Omental fat pad (tissue), 4 donors: Measurements from ENCODE around the gene ACTN2. TPM values are rescaled to one million over a fixed set of nuclear protein-coding genes. Genes with fewer than 3 reads are reported as not detected.

Experiments used
- ATAC-seq: fragments of 150-250 bp; one replicate; pipeline ENCODE4 v1.9.1; 2016; ENCODE audit warnings: mild to moderate bottlenecking, moderate library complexity; ENCODE audit not compliant: low FRiP score
- DNase-seq: peaks from one replicate; pipeline ENCODE4 v3.0.0-alpha.2; 2019; ENCODE audit warnings: low spot score
- total RNA-seq, 4 donors: library from RNA; depleted of rRNA; stranded (reverse); fragments of >200 nt; gene quantifications; one replicate each; pipeline ENCODE4 v1.1.0, GENCODE V29; 2016
- TF ChIP-seq, protein P1 (sequence below), 3 donors: fragments of 450-650 bp; IDR thresholded peaks; one replicate each; pipeline ENCODE4 v1.5.1; 2016 to 2017; ENCODE audit warnings: antibody characterized with exemption in 3 of 3, mild to moderate bottlenecking in 3 of 3, moderate library complexity in 2 of 3

ACTN2 gene
- total RNA-seq, 4 donors from 2014 or later, result 0.79 to 5.3 (median 1.8) TPM

DNA sequence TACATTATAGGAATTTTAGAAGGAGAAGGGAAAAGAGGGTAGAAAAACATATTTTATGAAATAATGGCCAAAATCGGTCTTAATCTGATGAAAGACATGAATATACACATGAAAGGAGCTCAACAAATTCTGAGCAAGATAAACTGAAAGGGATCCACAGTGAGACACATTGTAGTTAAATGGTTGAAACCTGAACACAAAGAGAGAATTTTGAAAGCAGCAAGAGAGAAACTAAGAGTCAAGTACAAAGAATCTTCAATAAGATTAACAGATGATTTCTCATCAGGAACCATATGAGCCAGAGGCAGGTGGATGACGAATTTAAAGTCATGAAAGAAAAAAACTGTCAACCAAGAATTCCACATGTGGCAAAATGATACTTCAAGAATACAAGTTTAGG, 93.0 kb downstream of the ACTN2 start:
- ATAC-seq (no peak), DNase-seq (no peak)
- TF ChIP-seq, protein P1, sequence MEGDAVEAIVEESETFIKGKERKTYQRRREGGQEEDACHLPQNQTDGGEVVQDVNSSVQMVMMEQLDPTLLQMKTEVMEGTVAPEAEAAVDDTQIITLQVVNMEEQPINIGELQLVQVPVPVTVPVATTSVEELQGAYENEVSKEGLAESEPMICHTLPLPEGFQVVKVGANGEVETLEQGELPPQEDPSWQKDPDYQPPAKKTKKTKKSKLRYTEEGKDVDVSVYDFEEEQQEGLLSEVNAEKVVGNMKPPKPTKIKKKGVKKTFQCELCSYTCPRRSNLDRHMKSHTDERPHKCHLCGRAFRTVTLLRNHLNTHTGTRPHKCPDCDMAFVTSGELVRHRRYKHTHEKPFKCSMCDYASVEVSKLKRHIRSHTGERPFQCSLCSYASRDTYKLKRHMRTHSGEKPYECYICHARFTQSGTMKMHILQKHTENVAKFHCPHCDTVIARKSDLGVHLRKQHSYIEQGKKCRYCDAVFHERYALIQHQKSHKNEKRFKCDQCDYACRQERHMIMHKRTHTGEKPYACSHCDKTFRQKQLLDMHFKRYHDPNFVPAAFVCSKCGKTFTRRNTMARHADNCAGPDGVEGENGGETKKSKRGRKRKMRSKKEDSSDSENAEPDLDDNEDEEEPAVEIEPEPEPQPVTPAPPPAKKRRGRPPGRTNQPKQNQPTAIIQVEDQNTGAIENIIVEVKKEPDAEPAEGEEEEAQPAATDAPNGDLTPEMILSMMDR (IDR thresholded peaks at IDR 0.05), result no peak

DNA sequence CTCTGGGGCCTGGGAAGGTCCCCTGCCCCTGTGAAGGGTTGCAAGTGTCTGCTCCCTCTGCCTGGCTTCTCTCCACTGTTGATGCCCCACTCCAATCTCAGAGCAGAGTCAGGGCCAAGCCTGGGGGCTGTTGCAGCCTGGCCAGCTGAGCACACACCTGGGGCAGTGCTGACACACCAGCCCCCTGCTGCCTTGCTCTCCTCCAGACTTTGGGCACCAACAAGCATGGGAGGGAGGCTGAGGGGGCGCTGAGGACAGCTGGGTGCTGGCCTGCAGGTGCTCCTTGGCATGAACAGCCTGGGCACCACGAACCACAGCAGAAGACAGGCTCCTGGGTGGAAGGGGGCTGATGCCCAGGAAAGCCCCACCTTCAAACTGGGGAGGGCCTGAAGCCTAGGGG, 99.2 kb downstream of the ACTN2 start:
- TF ChIP-seq, protein P1 (IDR thresholded peaks at IDR 0.05), result no peak
- no peak for DNase-seq
- ATAC-seq, result no peak

DNA sequence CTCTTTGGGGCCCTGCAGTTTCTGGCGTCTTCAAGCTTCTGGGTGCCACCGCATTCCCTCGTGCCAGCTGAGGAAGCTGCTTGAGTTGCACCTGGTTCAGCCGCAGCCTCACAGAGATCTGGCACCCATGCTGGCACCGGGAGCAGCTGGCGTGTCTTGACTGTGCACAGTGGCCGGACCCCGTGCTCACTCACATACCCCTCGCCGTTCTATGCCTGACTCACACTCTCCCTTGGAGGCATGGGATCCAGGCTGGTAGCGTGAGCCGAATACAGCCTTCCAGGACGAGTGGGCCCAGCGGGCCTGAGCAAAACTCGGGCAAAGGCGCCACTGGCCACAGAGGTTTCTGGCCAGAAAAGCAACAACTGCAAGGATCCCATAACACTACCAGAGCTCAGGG, 100.2 kb downstream of the ACTN2 start:
- TF ChIP-seq, protein P1 (IDR thresholded peaks at IDR 0.05), result no peak
- ATAC-seq (no peak), DNase-seq (no peak)

DNA sequence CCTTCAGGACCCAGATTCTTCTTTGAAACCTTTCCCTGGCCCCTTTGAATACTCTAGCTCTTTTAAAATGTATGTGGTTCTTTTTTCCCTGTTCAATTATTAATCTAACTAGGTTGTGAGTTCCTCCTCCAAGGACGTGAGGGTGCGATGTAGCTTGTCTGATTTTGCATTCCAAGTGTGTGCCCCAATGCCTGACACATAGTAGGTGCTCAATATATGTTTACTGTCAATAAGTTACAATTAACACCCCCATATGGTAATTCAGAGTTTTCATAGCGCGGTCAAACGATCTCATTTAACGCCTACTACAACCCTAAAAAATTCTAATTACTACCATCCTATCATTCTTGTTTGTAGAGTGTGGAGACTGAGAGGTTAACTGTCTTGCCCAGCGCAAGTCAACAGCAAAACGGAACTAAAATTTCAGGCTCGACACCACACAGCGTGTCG, 108.3 kb downstream of the ACTN2 start:
- TF ChIP-seq, protein P1 (IDR thresholded peaks at IDR 0.05), result no peak
- no peak for DNase-seq
- ATAC-seq, result no peak

DNA sequence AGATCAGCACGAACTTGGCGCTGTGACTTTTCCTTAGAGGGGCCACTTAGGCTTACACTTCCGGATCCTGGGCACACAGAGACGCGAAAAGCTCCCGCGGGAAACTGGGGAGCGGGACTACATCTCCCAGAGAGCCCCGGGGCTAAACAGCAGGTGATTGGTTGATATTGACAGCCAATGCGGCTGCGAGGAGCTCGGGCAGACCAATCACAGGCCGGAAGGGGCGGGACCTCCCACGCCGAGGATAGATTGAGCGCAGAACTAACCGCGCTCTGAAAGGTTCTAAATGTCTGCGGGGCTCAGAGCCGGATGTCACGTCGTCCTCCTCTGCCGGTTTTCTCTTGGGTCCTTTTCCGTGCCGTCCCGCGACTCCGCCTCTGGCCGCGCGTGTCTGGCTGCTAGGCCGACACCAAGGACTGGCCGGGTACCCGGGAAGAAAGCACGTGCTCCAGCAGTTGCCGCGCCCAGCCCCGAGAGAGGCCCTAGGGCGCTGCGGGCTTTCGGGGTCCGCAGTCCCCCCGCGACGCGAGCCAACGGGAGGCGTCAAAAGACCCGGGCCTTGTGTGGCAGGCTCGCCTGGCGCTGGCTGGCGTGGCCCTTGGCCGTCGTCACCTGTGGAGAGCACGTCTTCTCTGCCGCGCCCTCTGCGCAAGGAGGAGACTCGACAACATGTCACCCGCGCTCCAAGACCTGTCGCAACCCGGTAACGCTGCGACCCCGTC, 108.9 kb downstream of the ACTN2 start, which contains the start of gene MTR:
Gene MTR, plus strand, starts transcription at position 258 of the 722 bp plus-strand sequence. Its CDS starts 412 bp downstream, at position 670.
- TF ChIP-seq, protein P1 (IDR thresholded peaks at IDR 0.05), result no peak
- ATAC-seq, result peak; percentile 100
- peak; percentile 93 for DNase-seq

DNA sequence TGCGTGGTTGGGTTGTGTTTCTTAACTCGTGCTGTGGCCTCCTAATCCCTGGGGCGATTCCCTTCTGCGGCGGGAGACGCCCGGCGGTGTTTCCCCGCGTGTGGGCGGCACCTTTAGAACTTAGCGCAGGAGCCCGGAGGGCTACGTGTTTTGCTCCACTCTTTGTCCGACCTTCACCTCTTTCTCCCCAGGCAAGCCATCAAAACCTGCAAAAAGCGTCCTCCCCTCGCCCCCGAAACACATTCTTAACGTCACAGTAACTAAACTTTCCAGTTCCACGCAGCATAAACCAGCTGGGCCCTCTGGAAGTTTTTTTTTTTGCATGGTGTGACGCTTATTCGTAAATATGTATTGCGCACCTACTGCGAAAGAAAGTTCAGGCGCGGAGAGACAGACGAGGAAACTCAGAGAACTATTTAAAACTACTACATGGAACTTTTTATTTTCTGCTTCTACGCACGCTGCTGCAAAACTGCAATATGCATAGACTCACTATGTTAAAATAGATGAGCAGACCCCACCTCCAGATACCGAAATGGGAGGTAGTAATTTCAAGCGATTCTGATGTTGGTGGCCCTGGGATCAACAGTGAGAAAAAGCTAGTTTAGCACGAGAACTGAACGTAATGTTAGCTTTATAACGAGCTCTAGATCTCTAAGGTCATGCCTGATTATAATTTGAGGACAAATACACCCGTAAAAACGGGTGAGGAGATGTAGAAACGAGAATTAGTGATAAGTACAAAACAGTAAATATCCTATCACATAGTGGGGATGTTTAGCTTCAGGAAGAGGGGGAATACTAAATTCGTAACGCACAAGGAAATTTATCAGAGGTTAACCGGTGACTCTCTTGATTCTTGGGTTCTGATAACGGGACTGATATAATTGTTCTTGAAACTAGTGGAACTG, 109.7 kb downstream of the ACTN2 start:
- TF ChIP-seq, protein P1 (IDR thresholded peaks at IDR 0.05), result no peak
- ATAC-seq, result peak; percentile 72
- no peak for DNase-seq
